HG03095 (cell line): ENCODE data around the gene CRIP1.

Source experiments
- ATAC-seq: cut with Tn5 transposase; IDR thresholded peaks from one replicate; pipeline ENCODE4 v1.9.1; 2021; ENCODE audit warnings: moderate library complexity; ENCODE audit not compliant: unreplicated experiment

The CRIP1 gene

GRCh38 chr14:105480199-105480746, 6.4 kb upstream of the CRIP1 start:
- no peak for ATAC-seq

GRCh38 chr14:105480807-105481801, 5.6 kb upstream of the CRIP1 start:
- ATAC-seq = peak; percentile 46

- ATAC-seq = peak; percentile 41
These were observed 4.7 kb upstream of the CRIP1 start for GRCh38 chr14:105481886-105482457.

- no peak for ATAC-seq
These were observed 4.1 kb upstream of the CRIP1 start for GRCh38 chr14:105482486-105483110.

- no peak for ATAC-seq
These were observed 3.2 kb upstream of the CRIP1 start for GRCh38 chr14:105483300-105484068.

- ATAC-seq = no peak
These were observed 2.4 kb upstream of the CRIP1 start for GRCh38 chr14:105484069-105484996.

- no peak for ATAC-seq
These were observed 1.7 kb upstream of the CRIP1 start for GRCh38 chr14:105484997-105485393.

GRCh38 chr14:105485739-105486162, 935 bp upstream of the CRIP1 start:
- no peak for ATAC-seq

GRCh38 chr14:105486974-105487448, 325 bp downstream of the CRIP1 start:
- no peak for ATAC-seq

- ATAC-seq = no peak
These were observed 831 bp downstream of the CRIP1 start for GRCh38 chr14:105487449-105487985.

GRCh38 chr14:105487986-105488777, 1.5 kb downstream of the CRIP1 start:
- no peak for ATAC-seq

- ATAC-seq = no peak
These were observed 2.3 kb downstream of the CRIP1 start for GRCh38 chr14:105488781-105489541.

GRCh38 chr14:105489542-105490266, 3.0 kb downstream of the CRIP1 start:
- no peak for ATAC-seq

GRCh38 chr14:105490267-105490571, 3.5 kb downstream of the CRIP1 start:
- peak; percentile 0 for ATAC-seq

- ATAC-seq = peak; percentile 66
These were observed 4.1 kb downstream of the CRIP1 start, which contains the start of gene TEDC1 for GRCh38 chr14:105490572-105491365. Gene TEDC1 (plus strand): TSS chr14:105491246. CDS start chr14:105491376, 130 bp downstream.

- ATAC-seq = no peak
These were observed 4.8 kb downstream of the CRIP1 start for GRCh38 chr14:105491366-105491973.
